ENCODE measurements around the gene IPO8. TPM values are rescaled to one million over a fixed set of nuclear protein-coding genes. Genes with fewer than 3 reads are reported as not detected.
A peak's percentile ranks its signal among the peaks of the same experiment; 100 is the strongest.

The IPO8 gene
- 58.5 TPM for total RNA-seq

GRCh38 chr12:30695199-30696102, at the start of gene IPO8:
IPO8 (minus strand) TSS chr12:30695869; CDS start chr12:30695647, 222 bp downstream.
- peak; percentile 89 for DNase-seq

- DNase-seq, result no peak
Measured at GRCh38 chr12:30744321-30744720, 48.7 kb upstream of the IPO8 start.

DNA sequence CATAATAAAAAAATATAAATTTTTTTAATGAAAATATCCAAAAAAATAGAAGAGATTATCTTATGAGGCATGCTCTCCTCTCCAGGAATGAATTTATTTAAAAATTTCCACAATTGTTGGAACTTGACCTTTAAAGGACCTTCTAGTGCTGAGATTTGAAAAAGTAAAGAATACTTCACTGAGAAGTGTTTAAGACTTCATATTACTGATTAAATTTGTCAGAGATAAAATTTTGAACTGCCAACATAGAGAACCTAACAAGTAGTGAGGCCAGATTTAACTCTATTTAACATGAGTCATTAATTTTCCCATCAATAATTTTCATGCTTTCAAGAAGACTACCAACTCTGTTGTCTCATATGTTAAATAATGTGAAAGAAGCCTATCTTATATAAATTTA, 44.6 kb upstream of the IPO8 start:
- no peak for DNase-seq

- no peak for DNase-seq
Measured at GRCh38 chr12:30739020-30739419, 43.4 kb upstream of the IPO8 start.

DNA sequence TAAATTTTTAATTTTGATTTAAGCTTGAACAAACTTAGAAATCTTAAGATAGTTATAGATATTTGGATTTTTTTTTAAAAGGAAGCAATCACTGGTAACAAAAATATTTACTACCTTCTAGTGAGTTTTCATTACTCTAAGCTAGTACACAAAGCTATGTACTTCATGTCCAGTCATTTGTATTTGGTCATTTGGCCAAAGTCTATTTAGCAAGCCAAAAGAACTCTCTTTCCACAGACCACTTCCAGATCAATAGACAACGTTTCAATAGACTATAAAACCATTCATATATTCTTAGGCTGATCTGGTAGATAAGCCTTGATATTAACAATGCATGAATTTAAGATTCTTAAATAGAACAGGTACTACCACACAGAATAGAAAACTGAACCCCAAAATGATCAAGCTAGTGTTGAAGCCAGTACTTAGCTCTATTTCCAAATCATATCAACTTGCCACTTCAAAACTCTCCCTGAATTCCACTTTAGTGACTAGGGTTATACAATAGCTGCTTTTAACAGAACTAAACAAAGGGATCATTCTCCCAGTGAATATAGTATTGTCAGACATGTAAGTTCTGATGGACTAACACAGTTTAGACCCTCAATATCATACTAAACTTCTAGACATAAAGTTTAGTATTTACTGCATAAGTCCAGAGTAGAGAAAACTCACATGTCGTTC, 37.4 kb upstream of the IPO8 start:
- DNase-seq, result no peak

DNA sequence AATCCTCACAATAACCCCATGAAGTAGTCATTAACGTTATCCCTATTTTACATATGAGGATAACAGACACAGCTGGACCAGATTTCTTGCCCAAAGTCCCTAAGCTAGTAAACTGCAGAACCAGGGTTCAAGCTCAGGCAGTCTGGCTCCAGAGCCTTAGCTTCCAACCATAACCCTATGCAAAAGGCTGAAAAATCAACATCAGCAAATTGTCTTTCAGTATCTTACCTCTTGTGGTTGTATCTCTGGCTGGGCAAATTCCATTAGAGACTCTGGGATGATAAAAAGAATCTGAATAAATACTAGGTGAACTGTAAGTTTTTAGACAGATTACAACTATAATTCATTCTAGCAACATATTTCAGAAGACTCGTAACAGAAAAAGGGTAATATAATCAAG, 34.3 kb upstream of the IPO8 start:
- DNase-seq, result no peak

DNA sequence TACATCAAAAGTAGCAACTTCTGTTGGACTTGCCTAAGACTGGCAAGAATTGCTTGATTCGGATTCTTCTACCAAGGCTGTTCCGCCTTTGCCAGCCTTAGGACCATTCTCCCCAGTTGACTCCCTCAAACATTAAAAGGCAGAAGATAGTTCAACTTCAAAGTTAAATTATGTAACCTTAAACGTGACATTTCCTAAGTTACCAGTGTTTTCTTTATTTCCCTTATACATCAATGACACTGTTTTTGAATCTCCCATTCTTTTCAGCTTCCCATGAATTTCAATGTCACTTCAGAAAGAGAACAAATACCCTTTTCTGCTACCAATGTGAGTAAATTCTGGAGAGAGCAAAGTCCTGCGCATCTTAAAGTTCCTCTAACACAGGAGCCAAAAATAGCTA, 33.9 kb upstream of the IPO8 start:
- DNase-seq, result no peak

DNA sequence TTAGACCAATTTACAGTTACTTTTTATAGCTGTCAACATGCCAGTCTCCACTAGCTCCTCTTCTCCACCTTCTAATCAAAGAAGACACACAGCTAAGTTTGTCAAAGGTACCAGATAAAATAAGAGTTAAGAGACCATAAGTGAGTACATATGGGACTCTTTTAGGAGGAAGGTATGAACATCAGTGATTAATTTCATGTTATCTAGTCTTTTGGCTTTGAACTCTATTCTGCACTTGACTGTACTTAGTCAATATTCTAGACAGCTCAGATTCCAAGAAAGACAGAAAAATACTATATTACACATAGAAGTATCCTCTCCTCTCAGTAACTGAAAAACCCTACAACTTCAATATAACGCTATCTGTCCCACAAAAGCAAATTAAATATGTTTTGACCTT, 31.0 kb upstream of the IPO8 start:
- no peak for DNase-seq

DNA sequence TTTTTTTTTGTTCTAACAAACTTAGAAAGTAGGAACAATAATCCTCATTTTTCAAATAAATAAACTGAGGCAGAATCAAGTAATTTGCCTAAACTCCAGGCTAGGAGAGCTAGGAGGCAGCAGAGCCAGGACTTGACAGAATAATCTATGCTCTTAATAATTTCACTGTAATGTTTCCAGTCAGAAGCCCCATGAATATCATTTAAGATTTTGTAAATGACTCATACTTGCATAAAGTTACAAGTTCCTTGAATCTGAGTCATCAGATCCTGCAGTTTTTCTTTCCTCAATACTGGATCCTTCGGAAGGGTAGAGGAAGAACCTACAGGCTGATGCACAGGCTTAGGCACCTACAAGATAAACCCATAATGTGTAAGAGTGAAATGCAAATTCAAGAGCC, 30.1 kb upstream of the IPO8 start:
- no peak for DNase-seq

DNA sequence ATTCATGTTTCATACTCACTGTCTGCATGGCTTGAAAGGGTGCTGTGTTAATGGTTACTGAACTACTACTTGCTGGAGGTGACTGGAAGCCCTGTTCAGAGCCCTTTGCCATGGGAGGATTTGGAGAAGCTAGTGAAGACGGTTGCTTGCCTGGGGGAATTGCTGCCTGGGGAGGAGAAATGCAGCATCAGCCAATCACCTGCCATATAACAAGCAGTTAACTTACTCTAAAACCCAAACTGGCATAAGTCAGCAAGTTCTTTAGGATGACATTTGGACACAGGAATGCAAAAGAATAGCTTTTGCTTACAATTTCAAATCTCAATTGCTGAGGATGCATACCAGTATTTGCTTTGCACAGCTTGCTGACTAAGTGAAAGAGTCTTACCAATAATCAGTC, 23.4 kb upstream of the IPO8 start:
- no peak for DNase-seq

DNA sequence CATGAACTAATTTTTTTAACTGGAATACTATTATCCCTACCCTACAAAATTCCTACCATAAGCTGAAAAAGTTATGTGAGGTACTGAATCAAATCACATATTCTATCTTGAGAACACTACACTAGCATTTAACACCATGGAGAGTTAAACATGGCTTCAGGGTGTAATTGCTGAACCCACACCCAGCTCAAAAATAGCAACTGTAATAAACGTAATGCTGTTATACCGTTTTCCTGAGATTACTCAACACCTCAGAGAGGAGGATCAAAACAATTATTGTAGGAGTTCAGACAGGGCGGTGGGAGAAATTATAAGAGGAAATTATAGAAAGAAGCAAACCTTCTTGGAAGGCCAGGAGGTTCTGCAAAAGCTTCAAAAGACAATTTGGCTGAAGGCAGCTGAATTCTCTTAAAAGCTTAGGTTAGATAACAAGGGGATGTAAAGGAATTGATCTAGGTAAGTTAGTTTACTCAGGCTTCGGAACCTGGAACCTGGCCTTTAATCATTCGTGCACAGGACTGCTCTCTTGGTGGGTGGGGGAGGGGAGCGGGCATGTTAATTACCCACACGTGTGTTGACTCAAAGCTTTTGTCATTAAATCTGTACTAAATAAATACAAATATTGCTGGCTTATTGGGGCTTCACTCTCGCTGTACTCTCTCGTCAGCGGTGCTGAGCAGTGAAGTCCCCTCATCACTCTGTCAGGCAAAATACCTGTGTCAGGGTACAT, 12.1 kb upstream of the IPO8 start:
- no peak for DNase-seq

DNA sequence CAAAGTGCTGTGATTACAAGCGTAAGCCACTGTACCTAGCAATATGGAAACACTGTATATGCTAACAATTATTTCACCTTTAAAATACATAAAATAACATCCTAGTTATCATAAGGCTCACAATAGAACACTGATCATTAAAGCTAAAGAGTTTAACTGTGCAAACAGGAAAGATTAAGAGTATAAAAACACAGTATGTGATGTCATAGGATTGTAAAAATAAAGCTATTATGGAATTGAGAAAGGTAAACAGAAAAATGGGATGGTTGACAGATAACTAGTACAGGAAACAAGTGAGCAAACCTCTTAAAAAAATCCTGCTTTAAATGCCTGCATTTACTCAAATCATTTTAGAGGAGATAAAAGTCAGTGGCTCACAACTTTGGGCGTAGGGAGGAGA, 10.8 kb upstream of the IPO8 start:
- no peak for DNase-seq

- DNase-seq, result no peak
Measured at GRCh38 chr12:30701056-30701455, 5.4 kb upstream of the IPO8 start.

GRCh38 chr12:30700216-30700900, 4.7 kb upstream of the IPO8 start:
- no peak for DNase-seq

DNA sequence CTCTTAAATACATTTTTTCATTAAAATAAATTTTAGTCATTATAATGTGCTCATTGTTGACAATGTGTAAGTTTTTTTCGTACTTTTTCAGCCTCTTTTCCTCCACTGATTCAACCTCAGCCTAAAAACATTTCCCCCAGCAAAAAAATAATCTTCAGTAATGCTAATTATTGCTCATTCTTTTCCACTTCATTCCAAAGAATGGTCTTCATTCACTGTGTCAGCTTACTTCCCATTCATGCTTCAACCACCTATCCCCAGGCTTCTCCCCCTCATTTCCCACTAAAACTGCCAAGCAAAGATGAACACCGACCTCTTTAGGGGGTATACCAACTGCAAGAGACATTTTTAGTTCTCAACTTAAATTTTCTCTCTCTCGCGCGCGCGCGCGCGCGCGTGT, 2.7 kb upstream of the IPO8 start:
- no peak for DNase-seq

GRCh38 chr12:30696943-30697342, 1.3 kb upstream of the IPO8 start:
- DNase-seq, result no peak

DNA sequence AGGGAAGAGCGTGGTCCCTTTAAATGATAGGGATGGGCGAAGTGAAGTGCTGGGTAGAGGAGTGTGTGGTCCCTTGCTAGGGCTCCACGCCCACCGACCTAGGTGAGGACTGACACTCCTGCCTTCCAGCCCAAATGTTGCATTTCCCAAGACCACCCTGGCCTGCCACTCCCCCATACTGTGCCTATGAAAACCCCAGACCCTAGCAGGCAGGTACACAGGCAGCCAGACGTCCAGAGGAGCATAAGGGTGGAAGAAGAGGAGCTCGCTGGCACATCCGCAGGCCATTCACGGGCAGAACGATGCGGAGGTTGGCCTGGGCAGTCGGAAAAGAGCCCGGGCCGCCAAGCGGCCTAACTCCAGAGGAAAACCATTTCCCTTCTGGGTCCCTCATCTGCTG, 817 bp upstream of the IPO8 start:
- no peak for DNase-seq

- DNase-seq, result no peak
Measured at GRCh38 chr12:30696103-30696408, 387 bp upstream of the IPO8 start.

GRCh38 chr12:30694412-30695198, 1.1 kb downstream of the IPO8 start:
- DNase-seq, result peak; percentile 14

- DNase-seq, result no peak
Measured at GRCh38 chr12:30692470-30692869, 3.2 kb downstream of the IPO8 start.

- no peak for DNase-seq
Measured at GRCh38 chr12:30691122-30691879, 4.4 kb downstream of the IPO8 start.

Data from occipital lobe (tissue), 2 donors.